ENCODE results near the gene FRMD5. TPM values are rescaled to one million over a fixed set of nuclear protein-coding genes. Genes with fewer than 3 reads are reported as not detected.

Gene FRMD5
- total and polyA plus RNA-seq, 2 experiments from 2014 or later = 0.51 to 3.8 TPM

GRCh38 chr15:43975770-43976169, 219.3 kb downstream of the FRMD5 start:
- Histone ChIP-seq H3K36me3 (replicated peaks; ENCODE audit: insufficient read depth, low read depth) (no peaks in the 10 kb centered on the region), H3K79me2 (no peaks in the 10 kb centered on the region), H3K27ac (no peak overlapping the region), H3K4me2 (no peak overlapping the region), H4K20me1 (ENCODE audit: insufficient read depth, poor library complexity, severe bottlenecking) (no peaks in the 10 kb centered on the region), H2AFZ (no peak overlapping the region), H3K4me1 (ENCODE audit: insufficient read depth) (no peaks in the 10 kb centered on the region), H3K27me3 (no peaks in the 10 kb centered on the region), H3K9me3 (ENCODE audit: low read depth) (no peaks in the 10 kb centered on the region), H3K9me2 (replicated peaks; ENCODE audit: insufficient read depth) (no peaks in the 10 kb centered on the region), H3K4me3 (no peak overlapping the region)
- DNase-seq (ENCODE audit: low spot score) = no peak
- TF ChIP-seq EZH2 (IDR thresholded peaks at IDR 0.05; ENCODE audit: borderline replicate concordance) (no peak), CTCF (IDR thresholded peaks at IDR 0.05; ENCODE audit: poor library complexity) (no peak), EZH2phosphoT487 (IDR thresholded peaks at IDR 0.05; ENCODE audit: low read depth, severe bottlenecking, unreplicated experiment) (no peak)
- WGBS (ENCODE audit: low lambda C conversion rate, missing lambda C conversion rate) = 89% methylated on average over 1 of the region's 1 CpG

GRCh38 chr15:43975326-43975725, 219.7 kb downstream of the FRMD5 start:
- no peak for DNase-seq (ENCODE audit: low spot score)
- no peaks in the 10 kb centered on the region for H3K9me3 ChIP-seq (ENCODE audit: low read depth)
- H2AFZ ChIP-seq = no peak overlapping the region
- no peaks in the 10 kb centered on the region for H3K9me2 ChIP-seq (replicated peaks; ENCODE audit: insufficient read depth)
- no peak overlapping the region for H3K27ac ChIP-seq
- H3K4me1 ChIP-seq (ENCODE audit: insufficient read depth) = no peaks in the 10 kb centered on the region
- no peak overlapping the region for H3K4me3 ChIP-seq
- TF ChIP-seq EZH2 (IDR thresholded peaks at IDR 0.05; ENCODE audit: borderline replicate concordance) = no peak
- H3K79me2 ChIP-seq = no peaks in the 10 kb centered on the region
- no peaks in the 10 kb centered on the region for H4K20me1 ChIP-seq (ENCODE audit: insufficient read depth, poor library complexity, severe bottlenecking)
- no peaks in the 10 kb centered on the region for H3K36me3 ChIP-seq (replicated peaks; ENCODE audit: insufficient read depth, low read depth)
- 83% methylated on average over 4 of the region's 4 CpGs for WGBS (ENCODE audit: low lambda C conversion rate, missing lambda C conversion rate)
- H3K4me2 ChIP-seq = no peak overlapping the region
- no peaks in the 10 kb centered on the region for H3K27me3 ChIP-seq

DNA sequence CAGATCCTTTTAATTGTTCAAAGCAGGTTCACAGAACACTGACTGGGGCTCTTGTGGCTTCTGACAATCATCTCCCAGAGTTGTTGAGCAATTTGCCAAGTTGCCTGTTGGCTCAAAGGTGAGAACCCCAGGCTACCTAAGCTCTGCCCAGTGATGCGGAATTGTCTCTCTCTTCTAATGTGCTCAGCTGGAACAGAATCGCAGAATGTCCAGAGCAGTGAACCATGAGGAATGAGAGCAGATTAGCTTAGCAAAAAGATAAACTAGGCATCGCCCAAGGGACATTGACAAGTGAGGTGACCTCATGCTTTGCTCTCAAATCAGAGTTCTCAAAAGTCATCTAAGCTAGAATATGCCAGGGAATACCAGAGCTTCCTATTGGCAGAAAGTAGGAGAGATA, 220.2 kb downstream of the FRMD5 start:
- Histone ChIP-seq H3K36me3 (replicated peaks; ENCODE audit: insufficient read depth, low read depth) (no peaks in the 10 kb centered on the region), H3K4me2 (no peak overlapping the region), H3K27me3 (no peaks in the 10 kb centered on the region), H3K9me2 (replicated peaks; ENCODE audit: insufficient read depth) (no peaks in the 10 kb centered on the region), H3K4me3 (no peak overlapping the region), H3K79me2 (no peaks in the 10 kb centered on the region), H2AFZ (no peak overlapping the region), H3K4me1 (ENCODE audit: insufficient read depth) (no peaks in the 10 kb centered on the region), H4K20me1 (ENCODE audit: insufficient read depth, poor library complexity, severe bottlenecking) (no peaks in the 10 kb centered on the region), H3K27ac (no peak overlapping the region), H3K9me3 (ENCODE audit: low read depth) (no peaks in the 10 kb centered on the region)
- TF ChIP-seq CTCF (IDR thresholded peaks at IDR 0.05; ENCODE audit: poor library complexity) (no peak), EZH2 (IDR thresholded peaks at IDR 0.05; ENCODE audit: borderline replicate concordance) (no peak), EZH2phosphoT487 (IDR thresholded peaks at IDR 0.05; ENCODE audit: low read depth, severe bottlenecking, unreplicated experiment) (no peak)
- 92% methylated on average over 3 of the region's 3 CpGs for WGBS (ENCODE audit: low lambda C conversion rate, missing lambda C conversion rate)
- DNase-seq (ENCODE audit: low spot score) = no peak

DNA sequence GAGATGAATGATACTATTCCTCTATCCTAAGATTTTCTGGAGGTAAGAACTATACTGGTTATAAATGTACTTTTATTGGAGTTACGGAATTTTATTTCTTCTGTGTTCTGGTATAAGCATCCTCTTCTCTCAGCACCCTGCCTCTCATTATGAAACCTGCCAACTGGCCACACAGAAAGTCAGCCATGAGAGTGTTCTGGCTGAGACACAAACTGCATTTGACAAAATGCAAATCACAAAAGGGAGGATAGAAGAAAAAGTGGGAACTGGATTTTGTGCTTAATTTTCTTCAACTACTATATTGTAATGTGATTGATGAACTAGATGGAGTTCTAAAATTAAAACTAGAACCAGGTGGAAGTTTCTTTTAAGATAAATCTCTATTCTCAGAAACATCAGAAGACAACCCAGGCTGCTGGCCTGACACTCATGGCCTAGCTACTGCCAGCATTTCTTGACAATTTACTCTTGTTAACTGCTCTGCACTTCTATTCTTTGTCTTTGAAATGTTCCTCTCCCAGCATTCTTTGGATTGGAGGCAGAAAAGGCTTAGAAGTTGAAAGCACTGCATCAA, 225.2 kb downstream of the FRMD5 start:
- H3K4me3 ChIP-seq = no peak overlapping the region

More for the DNA sequence above, 225.2 kb downstream of the FRMD5 start:
- H3K4me1 ChIP-seq (ENCODE audit: insufficient read depth) = no peaks in the 10 kb centered on the region
- 91% methylated on average over 1 of the region's 1 CpG for WGBS (ENCODE audit: low lambda C conversion rate, missing lambda C conversion rate)
- no peak overlapping the region for H3K27ac ChIP-seq
- no peaks in the 10 kb centered on the region for H3K9me3 ChIP-seq (ENCODE audit: low read depth)
- no peak for DNase-seq (ENCODE audit: low spot score)
- no peak overlapping the region for H2AFZ ChIP-seq
- no peaks in the 10 kb centered on the region for H3K36me3 ChIP-seq (replicated peaks; ENCODE audit: insufficient read depth, low read depth)
- no peaks in the 10 kb centered on the region for H3K27me3 ChIP-seq
- no peaks in the 10 kb centered on the region for H4K20me1 ChIP-seq (ENCODE audit: insufficient read depth, poor library complexity, severe bottlenecking)
- TF ChIP-seq CTCF (IDR thresholded peaks at IDR 0.05; ENCODE audit: poor library complexity) (no peak), EZH2phosphoT487 (IDR thresholded peaks at IDR 0.05; ENCODE audit: low read depth, severe bottlenecking, unreplicated experiment) (no peak), EZH2 (IDR thresholded peaks at IDR 0.05; ENCODE audit: borderline replicate concordance) (no peak)
- H3K4me2 ChIP-seq = no peak overlapping the region
- H3K79me2 ChIP-seq = no peaks in the 10 kb centered on the region
- no peaks in the 10 kb centered on the region for H3K9me2 ChIP-seq (replicated peaks; ENCODE audit: insufficient read depth)
